Mesendoderm (in vitro differentiated cells): ENCODE measurements around the gene PLA2G2F.
A peak's percentile ranks its signal among the peaks of the same experiment; 100 is the strongest.

ENCODE experiments used
- DNase-seq: peaks from one replicate; pipeline ENCODE4 v3.0.0; 2013
- H2AK5ac ChIP-seq: 2 replicates; pipeline ENCODE4 v1.6.1; 2013; ENCODE audit warnings: low read length, inconsistent platforms
- H2BK120ac ChIP-seq: 2 replicates; pipeline ENCODE4 v1.6.1; 2013; ENCODE audit warnings: low read depth, mild to moderate bottlenecking, low read length, moderate library complexity, mixed read lengths
- H2BK15ac ChIP-seq: replicated peaks from 2 replicates; pipeline ENCODE4 v1.6.1; 2013; ENCODE audit warnings: low read depth, mild to moderate bottlenecking, moderate library complexity
- H2BK5ac ChIP-seq: 2 replicates; pipeline ENCODE4 v1.6.1; 2013; ENCODE audit warnings: low read length, inconsistent platforms
- H3K18ac ChIP-seq: 2 replicates; pipeline ENCODE4 v1.6.1; 2013; ENCODE audit warnings: mild to moderate bottlenecking, low read length, mixed read lengths
- H3K23ac ChIP-seq: one replicate; pipeline ENCODE4 v1.6.1; 2013; ENCODE audit warnings: low read length
- H3K27ac ChIP-seq: 2 replicates; pipeline ENCODE4 v1.5.1; 2013; ENCODE audit warnings: low read depth, mild to moderate bottlenecking, inconsistent platforms, low read length, moderate library complexity
- H3K27me3 ChIP-seq: 2 replicates; pipeline ENCODE4 v1.6.1; 2013; ENCODE audit warnings: low read length, control low read depth, mild to moderate bottlenecking, inconsistent platforms; ENCODE audit not compliant: insufficient read depth, poor library complexity
- H3K36me3 ChIP-seq: 2 replicates; pipeline ENCODE4 v1.6.1; 2013; ENCODE audit warnings: low read length, inconsistent platforms; ENCODE audit not compliant: control insufficient read depth, insufficient read depth
- H3K4ac ChIP-seq: one replicate; pipeline ENCODE4 v1.6.1; 2013; ENCODE audit warnings: low read depth, mild to moderate bottlenecking, low read length, moderate library complexity
- H3K4me1 ChIP-seq: 2 replicates; pipeline ENCODE4 v1.6.1; 2013; ENCODE audit warnings: low read depth, low read length, inconsistent platforms; ENCODE audit not compliant: control insufficient read depth
- H3K4me2 ChIP-seq: 2 replicates; pipeline ENCODE4 v1.6.1; 2013; ENCODE audit warnings: low read length
- H3K4me3 ChIP-seq: 2 replicates; pipeline ENCODE4 v1.5.1; 2013; ENCODE audit warnings: mild to moderate bottlenecking, low read length
- H3K56ac ChIP-seq: one replicate; pipeline ENCODE4 v1.6.1; 2013; ENCODE audit warnings: low read length
- H3K79me1 ChIP-seq: 2 replicates; pipeline ENCODE4 v1.6.1; 2013; ENCODE audit warnings: low read length, inconsistent platforms
- H3K79me2 ChIP-seq: 2 replicates; pipeline ENCODE4 v1.6.1; 2013; ENCODE audit warnings: mild to moderate bottlenecking, low read length; ENCODE audit not compliant: control insufficient read depth, insufficient read depth
- H3K9ac ChIP-seq: 2 replicates; pipeline ENCODE4 v1.6.1; 2013; ENCODE audit warnings: low read length, inconsistent platforms
- H4K5ac ChIP-seq: one replicate; pipeline ENCODE4 v1.6.1; 2013; ENCODE audit warnings: low read length
- H4K8ac ChIP-seq: one replicate; pipeline ENCODE4 v1.6.1; 2013; ENCODE audit warnings: low read depth, mild to moderate bottlenecking, control low read depth, low read length, moderate library complexity
- WGBS: extraction: QIAGEN DNeasy Blood & Tissue Kit; methylation state at CpG from one replicate; pipeline ENCODE4 v1.1.7; 2013; ENCODE audit warnings: low lambda C conversion rate, missing lambda C conversion rate; ENCODE audit not compliant: insufficient coverage; ENCODE audit errors: extremely low coverage; 5-methylcytosine and 5-hydroxymethylcytosine counted together

The PLA2G2F gene

DNA sequence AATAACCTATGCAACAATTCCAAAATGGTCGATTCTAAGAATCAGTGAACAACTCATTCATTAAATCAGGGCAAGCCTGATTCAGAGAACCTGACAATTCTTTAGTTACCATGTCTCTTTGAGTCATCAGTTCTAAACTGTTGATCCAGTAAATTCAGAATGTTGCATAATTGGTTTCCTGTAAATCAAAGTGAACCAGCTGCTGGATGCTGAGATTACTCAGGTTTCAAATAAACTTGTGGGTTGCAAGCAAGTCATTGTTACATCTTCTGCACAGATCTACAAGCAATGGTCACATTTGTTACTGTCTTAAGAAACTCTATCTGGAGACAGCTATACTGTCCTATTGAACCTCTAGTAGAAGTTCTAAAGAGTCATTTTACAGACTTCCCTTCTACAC is 36.2 kb upstream of the PLA2G2F start:
- no peak overlapping the region for H3K56ac ChIP-seq
- no peak for DNase-seq
- no CpG with 5 or more reads among the region's 1 CpG for WGBS

DNA sequence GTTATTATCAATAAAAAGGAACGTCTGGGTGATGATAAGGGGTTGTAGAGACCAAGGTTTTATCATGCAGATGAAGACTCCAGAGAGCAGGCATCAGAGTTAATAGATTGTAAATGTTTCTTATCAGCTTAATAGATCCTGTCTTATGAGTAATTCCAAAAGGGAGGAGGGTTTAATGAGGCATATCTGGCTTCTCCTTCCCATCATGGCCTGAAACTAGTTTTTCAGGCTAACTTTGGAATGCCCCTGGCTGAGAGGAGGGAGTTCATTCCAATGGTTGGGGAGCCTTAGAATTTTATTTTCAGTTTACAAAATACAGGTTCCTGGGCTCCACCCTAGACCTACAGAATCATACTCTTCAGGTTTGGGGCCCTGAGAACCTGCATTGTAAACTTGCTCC is 33.3 kb upstream of the PLA2G2F start:
- Histone ChIP-seq H3K79me2 (no peaks in the 10 kb centered on the region), H3K4me3 (no peak overlapping the region), H2BK120ac (no peak overlapping the region), H3K79me1 (no peaks in the 10 kb centered on the region), H4K5ac (no peak overlapping the region), H4K8ac (no peak overlapping the region), H2BK5ac (no peak overlapping the region), H3K9ac (no peak overlapping the region), H2AK5ac (no peak overlapping the region), H3K23ac (no peak overlapping the region), H2BK15ac (no peak overlapping the region), H3K4me2 (no peak overlapping the region), H3K27me3 (no peaks in the 10 kb centered on the region), H3K56ac (no peak overlapping the region), H3K4ac (no peak overlapping the region), H3K18ac (no peak overlapping the region), H3K4me1 (no peaks in the 10 kb centered on the region), H3K36me3 (no peaks in the 10 kb centered on the region), H3K27ac (no peak overlapping the region)
- WGBS: no CpG with 5 or more reads among the region's 1 CpG
- DNase-seq: peak; percentile 11

More for the DNA sequence above, 36.2 kb upstream of the PLA2G2F start:
- H3K79me2 ChIP-seq: no peaks in the 10 kb centered on the region
- H2BK120ac ChIP-seq: no peak overlapping the region
- H3K36me3 ChIP-seq: no peaks in the 10 kb centered on the region
- no peak overlapping the region for H3K4me3 ChIP-seq
- no peak overlapping the region for H2BK15ac ChIP-seq
- H3K9ac ChIP-seq: no peak overlapping the region
- no peak overlapping the region for H4K8ac ChIP-seq
- no peaks in the 10 kb centered on the region for H3K4me1 ChIP-seq
- no peak overlapping the region for H3K23ac ChIP-seq
- H3K27me3 ChIP-seq: no peaks in the 10 kb centered on the region
- H4K5ac ChIP-seq: no peak overlapping the region
- no peak overlapping the region for H3K18ac ChIP-seq
- no peak overlapping the region for H3K4me2 ChIP-seq
- no peaks in the 10 kb centered on the region for H3K79me1 ChIP-seq
- no peak overlapping the region for H2AK5ac ChIP-seq
- no peak overlapping the region for H2BK5ac ChIP-seq
- H3K4ac ChIP-seq: no peak overlapping the region
- H3K27ac ChIP-seq: no peak overlapping the region

DNA sequence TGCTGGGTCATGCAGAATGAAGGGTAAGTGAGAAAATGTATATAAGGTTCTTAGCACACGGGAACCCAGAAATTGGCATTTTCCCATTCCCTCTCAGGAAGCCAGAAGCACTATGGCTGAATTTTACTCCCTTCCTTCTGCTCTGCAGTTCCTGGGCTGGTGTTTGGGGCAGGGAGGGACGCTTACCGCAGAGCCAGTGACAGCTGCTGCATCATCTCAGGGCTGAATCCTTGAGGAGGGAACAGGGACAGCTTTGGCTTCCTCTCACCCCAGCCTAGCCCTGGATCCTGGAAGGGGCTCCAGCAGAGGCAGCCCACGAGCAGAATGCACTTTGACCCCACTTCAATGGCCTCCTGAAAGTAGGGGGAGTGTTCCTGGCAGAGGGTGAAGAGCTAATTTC is 31.8 kb upstream of the PLA2G2F start:
- H3K4me1 ChIP-seq: no peaks in the 10 kb centered on the region
- H3K27ac ChIP-seq: no peak overlapping the region
- H3K4me2 ChIP-seq: no peak overlapping the region
- H2BK15ac ChIP-seq: no peak overlapping the region
- H3K79me1 ChIP-seq: no peaks in the 10 kb centered on the region
- H3K36me3 ChIP-seq: no peaks in the 10 kb centered on the region
- H4K8ac ChIP-seq: no peak overlapping the region
- H3K9ac ChIP-seq: no peak overlapping the region
- no peaks in the 10 kb centered on the region for H3K27me3 ChIP-seq
- no peak overlapping the region for H3K23ac ChIP-seq
- H2BK120ac ChIP-seq: no peak overlapping the region
- no peak for DNase-seq
- no peak overlapping the region for H4K5ac ChIP-seq
- no CpG with 5 or more reads among the region's 4 CpGs for WGBS
- H3K79me2 ChIP-seq: no peaks in the 10 kb centered on the region
- H3K4me3 ChIP-seq: no peak overlapping the region
- no peak overlapping the region for H3K18ac ChIP-seq
- H3K4ac ChIP-seq: no peak overlapping the region
- H2BK5ac ChIP-seq: no peak overlapping the region
- H3K56ac ChIP-seq: peak overlapping the region; percentile 25
- H2AK5ac ChIP-seq: no peak overlapping the region

DNA sequence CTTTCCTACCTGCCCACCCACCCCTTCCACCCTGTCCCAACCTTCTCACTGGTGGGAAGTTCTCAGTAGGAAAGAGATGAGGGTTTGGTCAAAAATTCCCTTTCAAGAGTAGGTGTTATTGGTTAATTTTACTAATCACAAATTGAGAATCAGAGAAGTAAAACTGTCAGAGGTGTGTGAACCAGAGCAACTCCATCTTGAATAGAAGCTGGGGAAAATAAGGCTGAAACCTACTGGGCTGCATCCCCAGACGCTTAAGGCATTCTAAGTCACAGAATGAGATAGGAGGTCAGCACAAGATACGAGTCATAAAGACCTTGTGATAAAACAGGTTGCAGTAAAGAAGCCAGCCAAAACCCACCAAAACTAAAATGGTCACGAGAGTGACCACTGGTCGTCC is 31.3 kb upstream of the PLA2G2F start:
- no peak overlapping the region for H3K23ac ChIP-seq
- WGBS: no CpG with 5 or more reads among the region's 4 CpGs
- H3K79me2 ChIP-seq: no peaks in the 10 kb centered on the region
- no peak overlapping the region for H2BK15ac ChIP-seq
- no peak overlapping the region for H3K4me2 ChIP-seq
- H3K27ac ChIP-seq: no peak overlapping the region
- peak overlapping the region; percentile 25 for H3K56ac ChIP-seq
- no peaks in the 10 kb centered on the region for H3K36me3 ChIP-seq
- H4K8ac ChIP-seq: no peak overlapping the region
- no peak overlapping the region for H4K5ac ChIP-seq
- no peak overlapping the region for H2AK5ac ChIP-seq
- no peaks in the 10 kb centered on the region for H3K27me3 ChIP-seq
- no peak overlapping the region for H2BK120ac ChIP-seq
- H3K4ac ChIP-seq: no peak overlapping the region
- no peak overlapping the region for H2BK5ac ChIP-seq
- H3K4me1 ChIP-seq: no peaks in the 10 kb centered on the region
- no peak overlapping the region for H3K18ac ChIP-seq
- peak; percentile 26 for DNase-seq
- no peak overlapping the region for H3K4me3 ChIP-seq
- no peak overlapping the region for H3K9ac ChIP-seq
- H3K79me1 ChIP-seq: no peaks in the 10 kb centered on the region

DNA sequence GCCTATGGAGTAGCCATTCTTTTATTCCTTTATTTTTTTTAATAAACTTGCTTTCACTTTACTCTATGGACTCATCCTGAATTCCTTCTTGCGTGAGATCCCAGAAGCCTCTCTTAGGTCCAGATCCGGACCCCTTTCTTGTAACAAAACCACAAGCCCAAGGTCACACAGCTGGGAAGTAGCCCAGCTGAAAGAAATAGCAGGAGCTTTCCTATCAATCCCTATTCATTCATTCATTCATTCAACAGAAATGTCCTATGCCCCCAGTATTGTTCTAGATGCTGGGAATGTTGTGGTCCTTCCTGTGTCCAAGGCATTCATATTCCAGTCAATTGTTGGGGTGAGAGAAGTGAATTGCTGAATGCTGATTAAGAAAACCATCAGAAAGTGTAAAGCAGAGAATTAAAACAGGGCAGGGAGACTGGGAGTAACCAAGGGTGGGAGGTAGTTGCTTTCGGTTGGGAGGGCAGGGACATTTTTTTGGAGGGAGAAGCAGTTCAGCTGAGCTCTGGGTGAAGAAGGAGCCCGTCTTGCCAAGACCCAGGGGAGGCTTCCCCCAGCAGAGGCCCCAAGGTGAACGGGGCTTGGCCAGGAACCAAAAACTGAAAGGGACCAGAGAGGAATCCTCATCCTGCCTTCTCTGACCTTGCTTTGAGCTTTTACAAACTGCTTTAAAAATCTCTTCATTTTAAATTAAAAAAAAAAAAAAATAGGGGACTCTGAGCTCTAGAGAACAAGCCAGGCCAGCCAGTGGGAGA is 30.6 kb upstream of the PLA2G2F start:
- Histone ChIP-seq H4K8ac (no peak overlapping the region), H3K4ac (no peak overlapping the region), H3K56ac (no peak overlapping the region), H3K18ac (no peak overlapping the region), H3K9ac (no peak overlapping the region), H3K4me3 (no peak overlapping the region), H3K27me3 (no peaks in the 10 kb centered on the region), H3K36me3 (no peaks in the 10 kb centered on the region), H4K5ac (no peak overlapping the region), H3K79me1 (no peaks in the 10 kb centered on the region), H2BK15ac (no peak overlapping the region), H3K4me2 (no peak overlapping the region), H3K4me1 (no peaks in the 10 kb centered on the region), H3K27ac (no peak overlapping the region), H3K23ac (no peak overlapping the region), H2AK5ac (no peak overlapping the region), H3K79me2 (no peaks in the 10 kb centered on the region), H2BK5ac (no peak overlapping the region), H2BK120ac (no peak overlapping the region)
- DNase-seq: no peak
- WGBS: no CpG with 5 or more reads among the region's 5 CpGs
